Thoracic aorta (tissue), 2 donors: ENCODE data around the gene USP17L13. TPM values are rescaled to one million over a fixed set of nuclear protein-coding genes. Genes with fewer than 3 reads are reported as not detected.
A peak's percentile ranks its signal among the peaks of the same experiment; 100 is the strongest.
"Not testable (repeated sequence)": the region's sequence is repeated elsewhere in the genome, so short reads cannot be mapped to it uniquely, and the experiment has no call there.

Source experiments
- ATAC-seq: fragments of 150-250 bp; one replicate; pipeline ENCODE4 v1.8.0; 2017; ENCODE audit warnings: low read depth; ENCODE audit not compliant: insufficient number of reproducible peaks, low FRiP score
- DNase-seq: peaks from one replicate; pipeline ENCODE4 v3.0.0-alpha.2; 2020; ENCODE audit warnings: low spot score
- H3K27ac ChIP-seq, 2 donors: fragments of 200-600 bp; sonication (generic); 1 replicate in 1 of 2; 2 replicates in 1 of 2; pipeline ENCODE4 v1.5.1; 2016; ENCODE audit warnings: mild to moderate bottlenecking in 2 of 2, moderate library complexity in 2 of 2
- H3K27me3 ChIP-seq: fragments of 200-600 bp; sonication (generic); replicated peaks from 2 replicates; pipeline ENCODE4 v1.6.0; 2016; ENCODE audit warnings: mild to moderate bottlenecking; ENCODE audit not compliant: insufficient read depth
- H3K36me3 ChIP-seq: fragments of 200-600 bp; sonication (generic); one replicate; pipeline ENCODE4 v1.5.1; 2016
- H3K4me1 ChIP-seq, 2 donors: fragments of 200-600 bp; sonication (generic); 1 replicate in 1 of 2; 2 replicates in 1 of 2; pipeline versions ENCODE4 v1.5.1 to v1.6.0; 2016; ENCODE audit warnings: low read depth in 2 of 2, mild to moderate bottlenecking in 1 of 2; ENCODE audit not compliant: control insufficient read depth in 1 of 2
- H3K4me3 ChIP-seq: fragments of 200-600 bp; sonication (generic); 2 replicates; pipeline ENCODE4 v1.5.1; 2016; ENCODE audit warnings: mild to moderate bottlenecking
- H3K9me3 ChIP-seq: fragments of 200-600 bp; sonication (generic); 2 replicates; pipeline ENCODE4 v1.5.1; 2016
- total RNA-seq, 2 donors: library from RNA; depleted of rRNA; stranded (reverse); fragments of >200 nt; gene quantifications; one replicate each; pipeline versions ENCODE4 v1.1.0 to v1.2.3, GENCODE V29; 2016

The USP17L13 gene
- total RNA-seq, 2 donors from 2014 or later = not detected

GRCh38 chr4:9262572-9262971 lies 37.9 kb downstream of the USP17L13 start, which contains the start of gene USP17L21:
Gene USP17L21, plus strand, starts transcription at chr4:9262872. Its CDS starts 0 bp downstream, at chr4:9262872.
- not testable (repeated sequence) for H3K4me3 ChIP-seq, ATAC-seq, H3K4me1 ChIP-seq, H3K27ac ChIP-seq, H3K27me3 ChIP-seq, DNase-seq, H3K36me3 ChIP-seq, H3K9me3 ChIP-seq

GRCh38 chr4:9267319-9267718 lies 42.6 kb downstream of the USP17L13 start, which contains the start of gene USP17L22:
Gene USP17L22, plus strand, starts transcription at chr4:9267619. Its CDS starts 0 bp downstream, at chr4:9267619.
- not testable (repeated sequence) for H3K27me3 ChIP-seq, H3K27ac ChIP-seq, H3K36me3 ChIP-seq, H3K4me1 ChIP-seq, H3K9me3 ChIP-seq, H3K4me3 ChIP-seq, DNase-seq, ATAC-seq

- H3K4me3 ChIP-seq, H3K36me3 ChIP-seq, H3K27ac ChIP-seq, ATAC-seq, H3K9me3 ChIP-seq, H3K4me1 ChIP-seq, H3K27me3 ChIP-seq: not testable (repeated sequence)
- peak; percentile 71 for DNase-seq
Observed at GRCh38 chr4:9271719-9272118, 47.0 kb downstream of the USP17L13 start.

Other genes starting within 250 kb of the USP17L13 start
- gene FAM90A26, start 54.5 kb upstream of the USP17L13 start, total RNA-seq = not detected
- not detected for gene USP17L10, start 14.2 kb upstream of the USP17L13 start, total RNA-seq
- gene USP17L11, start 9.5 kb upstream of the USP17L13 start, total RNA-seq = not detected
- gene USP17L12, start 4.7 kb upstream of the USP17L13 start, total RNA-seq = not detected
- not detected for gene USP17L15, start 9.5 kb downstream of the USP17L13 start, total RNA-seq
- not detected for gene USP17L17, start 19.0 kb downstream of the USP17L13 start, total RNA-seq
- not detected for gene USP17L18, start 23.7 kb downstream of the USP17L13 start, total RNA-seq
- gene USP17L19, start 28.5 kb downstream of the USP17L13 start, total RNA-seq = not detected
- not detected for gene USP17L20, start 33.2 kb downstream of the USP17L13 start, total RNA-seq
- not detected for gene USP17L21, start 38.0 kb downstream of the USP17L13 start, total RNA-seq
- not detected for gene USP17L22, start 42.7 kb downstream of the USP17L13 start, total RNA-seq
- gene USP17L24, start 100.3 kb downstream of the USP17L13 start, total RNA-seq = not detected
- gene USP17L25, start 105.0 kb downstream of the USP17L13 start, total RNA-seq = not detected
- not detected for gene USP17L26, start 109.8 kb downstream of the USP17L13 start, total RNA-seq
- gene USP17L5, start 114.5 kb downstream of the USP17L13 start, total RNA-seq = not detected
- gene USP17L27, start 119.3 kb downstream of the USP17L13 start, total RNA-seq = not detected
- gene USP17L28, start 124.0 kb downstream of the USP17L13 start, total RNA-seq = not detected
- not detected for gene USP17L29, start 128.7 kb downstream of the USP17L13 start, total RNA-seq
- gene USP17L30, start 138.2 kb downstream of the USP17L13 start, total RNA-seq = not detected
- not detected for gene DEFB131A, start 219.5 kb downstream of the USP17L13 start, total RNA-seq